Neural cell (in vitro differentiated cells): ENCODE measurements around the gene NDUFS7.

Experiments used
- CTCF ChIP-seq: fragments of 450-650 bp; IDR thresholded peaks from 2 replicates; pipeline ENCODE4 v1.5.1; 2014; ENCODE audit warnings: antibody characterized with exemption, mild to moderate bottlenecking, moderate library complexity; ENCODE audit not compliant: poor library complexity, severe bottlenecking
- EZH2 ChIP-seq: fragments of 200-600, 300-800 bp; shearing (Covaris generic), sonication (generic); IDR thresholded peaks from 2 replicates; pipeline ENCODE4 v1.6.1; 2014; ENCODE audit warnings: antibody characterized with exemption, low read length, borderline replicate concordance, mild to moderate bottlenecking; ENCODE audit not compliant: insufficient read depth, poor library complexity, severe bottlenecking

DNA sequence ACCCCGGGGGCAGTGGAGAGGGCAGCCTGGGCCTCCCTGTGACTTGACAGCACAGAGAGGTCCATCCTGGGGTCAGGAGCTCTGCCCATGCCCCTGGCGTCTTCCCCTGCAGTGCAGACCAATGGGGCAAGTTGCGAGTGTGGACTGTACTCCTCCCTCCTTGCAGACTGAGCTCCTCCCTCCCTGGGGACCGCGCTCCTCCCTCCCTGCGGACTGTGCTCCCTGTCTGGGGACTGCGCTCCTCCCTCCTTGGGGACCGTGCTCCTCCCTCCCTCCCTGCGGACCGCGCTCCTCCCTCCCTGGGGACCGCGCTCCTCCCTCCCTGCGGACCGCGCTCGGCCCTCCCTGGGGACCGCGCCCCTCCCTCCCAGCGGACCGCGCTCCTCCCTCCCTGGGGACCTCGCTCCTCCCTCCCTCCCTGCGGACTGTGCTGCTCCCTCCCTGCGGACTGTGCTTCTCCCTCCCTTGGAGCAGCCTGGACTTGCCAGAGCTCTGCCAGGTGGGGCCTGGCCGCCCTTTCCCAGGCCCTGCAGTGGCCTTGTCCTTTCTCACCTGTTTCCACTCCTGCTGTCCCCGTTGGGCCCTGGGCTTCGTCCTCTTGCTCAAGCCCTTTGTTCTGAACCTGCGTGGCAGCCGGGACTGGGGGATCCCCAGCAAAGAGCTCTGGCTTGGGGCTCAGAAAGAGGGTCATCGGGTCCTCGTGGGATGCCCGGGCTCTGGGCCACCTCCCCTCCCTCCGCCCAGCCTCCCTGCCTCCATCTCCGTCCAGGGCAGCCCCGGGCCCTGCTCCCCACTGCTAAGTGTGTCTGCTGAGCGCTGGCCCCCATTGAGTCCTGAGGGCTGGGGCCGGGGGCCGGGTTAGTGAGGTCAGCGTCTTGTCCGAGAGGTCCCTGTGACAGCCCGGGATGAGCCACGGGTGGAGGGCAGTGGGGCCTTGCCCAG, 10.8 kb downstream of the NDUFS7 start:
- no peak for TF ChIP-seq CTCF
- TF ChIP-seq EZH2, result no peak
